T follicular helper cell (primary cell): ENCODE results near the gene BTBD10.
A peak's percentile ranks its signal among the peaks of the same experiment; 100 is the strongest.
"Not testable (repeated sequence)": the region's sequence is repeated elsewhere in the genome, so short reads cannot be mapped to it uniquely, and the experiment has no call there.

ENCODE experiments used
- DNase-seq: peaks from one replicate; pipeline ENCODE4 v3.0.0-alpha.2; 2020; ENCODE audit warnings: low read depth

BTBD10 gene

DNA sequence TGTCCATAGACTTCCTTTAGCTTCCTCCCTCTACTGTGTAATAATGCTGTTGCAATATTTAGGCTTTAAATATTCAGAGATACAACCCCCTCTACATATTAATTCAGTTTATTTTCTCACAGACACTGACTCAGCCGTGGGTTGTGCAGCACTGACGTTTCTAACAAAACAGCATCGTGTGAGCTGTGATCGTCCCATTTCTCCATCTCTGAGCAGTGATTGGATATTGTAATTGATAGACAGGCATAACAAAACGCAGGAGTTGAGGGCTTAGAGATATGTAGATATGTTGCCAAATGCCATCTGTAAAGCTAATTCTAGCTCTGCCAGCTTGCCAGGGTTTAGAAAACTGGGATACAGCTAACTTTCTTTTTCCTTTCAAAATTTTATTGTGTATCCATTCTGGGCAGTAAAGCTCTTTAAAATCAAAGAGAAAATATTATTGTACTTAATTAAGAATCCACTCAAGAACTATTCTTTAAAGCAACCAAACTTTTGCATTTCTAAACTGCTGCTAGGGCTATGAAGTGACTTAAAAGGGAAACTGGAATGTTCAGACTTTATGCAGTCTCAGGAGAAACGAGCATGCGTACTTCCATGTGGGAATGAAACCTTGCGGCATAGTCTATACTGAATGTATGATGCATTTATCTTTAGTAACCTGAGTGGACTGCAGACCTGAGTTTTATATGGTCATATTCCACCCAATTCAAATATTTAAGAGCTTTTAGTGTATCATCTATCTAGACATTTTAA, 22.7 kb downstream of the BTBD10 start:
- DNase-seq: no peak

DNA sequence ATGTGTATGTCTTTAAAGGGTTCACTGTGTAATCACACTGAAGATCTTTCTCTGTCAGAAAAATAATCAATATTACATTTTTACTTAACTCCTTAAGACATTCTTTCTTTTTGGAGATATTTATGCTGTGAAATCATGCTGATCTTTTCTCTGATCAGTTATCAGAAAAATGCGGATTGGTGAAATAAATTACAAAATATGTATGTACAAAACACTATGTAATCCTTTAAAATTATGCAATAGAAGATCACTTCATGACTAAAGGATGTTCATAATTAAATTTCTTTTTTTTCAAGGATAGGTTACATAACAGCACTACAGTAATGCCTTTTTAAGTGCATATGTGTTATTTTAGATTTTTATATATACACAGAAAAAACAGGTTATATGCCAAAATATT, 24.7 kb downstream of the BTBD10 start:
- no peak for DNase-seq

DNA sequence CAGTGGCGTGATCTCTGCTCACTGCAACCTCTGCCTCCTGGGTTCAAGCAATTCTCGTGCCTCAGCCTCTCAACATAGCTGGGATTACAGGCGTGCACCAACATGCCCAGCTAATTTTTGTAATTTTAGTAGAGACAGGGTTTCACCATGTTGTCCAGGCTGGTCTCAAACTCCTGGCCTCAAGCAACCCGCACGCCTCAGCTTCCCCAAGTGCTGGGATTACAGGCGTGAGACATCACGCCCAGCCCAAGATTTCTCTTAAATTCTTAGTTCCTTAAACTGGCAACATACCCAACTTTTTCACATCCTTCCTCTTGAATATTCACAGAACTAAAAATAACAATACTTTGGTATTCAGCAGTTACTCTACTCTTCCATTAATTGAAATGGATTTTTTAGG, 26.2 kb downstream of the BTBD10 start:
- DNase-seq: not testable (repeated sequence)

DNA sequence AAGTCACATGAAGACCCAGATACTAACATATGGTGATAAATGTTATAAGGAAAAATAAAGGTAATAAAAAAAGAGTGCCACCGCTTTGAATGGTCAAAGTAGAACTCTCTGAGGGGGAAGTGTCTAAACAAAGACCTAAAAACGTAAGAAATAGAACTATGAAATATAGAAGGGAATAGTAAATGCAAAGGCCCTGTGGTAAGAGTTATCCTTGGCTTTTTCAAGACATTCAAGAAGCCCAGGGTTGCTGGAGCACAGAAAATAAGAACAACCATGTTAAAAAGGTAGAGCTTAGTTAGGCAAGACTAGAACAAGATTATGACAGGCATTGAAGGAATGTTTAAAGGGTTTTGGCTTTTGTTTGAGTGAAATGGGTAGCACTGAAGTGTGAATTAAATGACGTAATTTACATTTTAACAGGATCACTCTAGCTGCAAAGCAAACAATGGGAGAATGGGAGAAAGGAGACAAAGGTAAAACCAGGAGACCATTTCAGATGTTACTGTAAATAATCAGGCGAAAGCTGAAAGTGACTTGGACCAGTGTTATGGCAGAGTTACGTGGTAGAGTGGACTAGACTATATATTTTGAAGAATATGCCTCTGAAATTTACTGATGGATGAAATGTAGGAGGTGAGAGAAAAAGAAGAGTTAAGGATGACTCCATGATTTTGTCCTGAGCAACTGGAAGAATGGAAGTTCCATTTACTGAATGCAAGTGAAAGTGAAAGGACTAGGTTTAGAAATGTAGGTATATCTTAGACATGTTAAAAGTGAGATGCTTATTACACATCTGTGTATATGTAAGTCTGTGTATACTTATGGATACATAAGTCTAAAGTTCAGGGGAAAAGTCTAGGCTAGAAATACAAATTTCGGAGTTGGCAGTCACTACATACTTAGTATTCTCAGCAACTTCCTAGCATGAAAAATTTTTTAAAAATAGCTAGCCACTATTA, 28.5 kb downstream of the BTBD10 start:
- DNase-seq: no peak

DNA sequence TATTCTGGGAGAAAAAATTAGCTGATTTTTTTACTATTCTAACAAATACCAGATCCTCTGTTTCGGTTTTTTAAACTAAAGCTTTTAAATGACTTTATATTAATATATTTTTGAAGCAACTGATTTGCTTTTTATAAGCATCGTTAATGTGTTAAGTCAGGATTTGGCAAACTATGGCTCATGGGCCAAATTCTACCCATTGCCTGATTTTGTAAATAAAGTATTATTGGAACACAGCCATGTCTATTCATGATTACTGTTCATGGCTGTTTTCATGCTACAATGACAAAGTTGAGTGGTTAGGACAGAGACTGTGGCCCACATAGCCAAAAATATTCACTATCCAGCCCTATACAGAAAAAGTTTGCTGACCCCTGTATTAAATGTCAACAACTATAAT, 29.6 kb downstream of the BTBD10 start:
- no peak for DNase-seq

DNA sequence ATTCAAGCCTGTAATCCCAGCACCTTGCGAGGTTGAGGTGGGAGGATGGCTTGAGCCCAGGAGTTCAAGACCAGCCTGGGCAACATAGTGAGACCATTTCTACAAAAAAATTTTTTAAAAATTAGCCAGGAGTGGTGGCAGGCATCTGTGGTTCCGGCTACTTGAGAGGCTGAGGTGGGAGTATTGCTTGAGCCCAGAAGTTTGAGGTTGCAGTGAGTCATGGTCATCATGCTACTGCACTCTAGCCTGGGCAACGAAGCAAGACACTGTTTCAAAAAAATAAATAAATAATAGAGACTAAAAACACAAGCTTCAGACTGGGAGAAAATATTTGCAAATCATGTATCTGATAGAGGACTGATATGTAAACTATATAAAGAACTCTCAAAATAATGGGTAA, 33.2 kb downstream of the BTBD10 start:
- no peak for DNase-seq

DNA sequence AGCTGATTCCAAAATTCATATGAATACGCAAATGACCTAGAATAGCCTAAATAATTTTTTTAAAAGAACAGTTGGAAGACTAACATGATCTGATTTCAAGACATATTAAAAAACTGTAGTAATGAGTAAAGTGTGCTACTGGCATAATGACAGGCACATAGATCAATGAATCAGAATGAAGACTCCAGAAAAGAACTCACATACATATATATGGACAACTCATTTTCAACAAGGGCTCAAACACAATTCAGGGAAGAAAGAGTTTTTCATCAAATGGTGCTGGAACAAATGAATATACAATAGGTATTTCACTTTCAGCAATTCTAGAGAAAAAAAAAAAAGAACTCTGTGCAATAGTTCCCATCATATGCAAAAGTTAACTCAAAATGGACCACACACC, 33.7 kb downstream of the BTBD10 start:
- no peak for DNase-seq

DNA sequence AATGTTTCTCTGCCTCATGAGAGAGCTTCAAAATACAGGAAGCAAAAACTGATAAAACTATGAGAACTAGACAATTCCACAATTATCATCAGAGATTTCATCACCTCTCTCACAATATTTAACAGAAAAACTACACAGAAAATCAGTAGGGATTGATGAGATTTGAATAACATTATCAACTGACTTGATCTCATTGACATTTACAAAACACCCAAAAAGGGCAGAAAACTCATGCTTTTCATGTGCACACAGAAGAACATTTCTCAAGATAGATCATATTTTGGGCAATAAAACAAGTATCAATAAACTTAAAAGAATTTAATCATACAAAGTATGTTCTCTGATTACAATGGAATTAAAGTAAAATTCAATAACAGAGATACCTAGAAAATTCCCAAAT, 35.6 kb downstream of the BTBD10 start:
- no peak for DNase-seq

DNA sequence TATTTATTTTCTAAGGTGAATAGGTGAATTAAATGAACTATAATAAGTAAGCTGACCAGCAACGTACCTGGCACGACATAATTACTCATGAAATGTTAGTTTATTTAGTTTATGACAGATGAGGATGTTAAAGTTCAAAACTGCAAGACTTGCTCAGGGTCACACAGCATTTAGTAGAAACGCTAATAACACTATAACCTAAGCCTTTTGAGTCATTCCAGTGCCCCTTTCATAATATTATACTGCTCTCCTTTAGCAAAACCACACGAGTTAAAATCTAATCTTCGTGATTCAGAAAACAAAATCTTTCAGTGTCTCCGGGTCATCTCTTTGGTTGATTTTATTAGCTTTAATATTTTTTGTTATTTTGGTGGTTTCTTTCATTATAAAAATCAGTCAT, 39.6 kb downstream of the BTBD10 start:
- no peak for DNase-seq

DNA sequence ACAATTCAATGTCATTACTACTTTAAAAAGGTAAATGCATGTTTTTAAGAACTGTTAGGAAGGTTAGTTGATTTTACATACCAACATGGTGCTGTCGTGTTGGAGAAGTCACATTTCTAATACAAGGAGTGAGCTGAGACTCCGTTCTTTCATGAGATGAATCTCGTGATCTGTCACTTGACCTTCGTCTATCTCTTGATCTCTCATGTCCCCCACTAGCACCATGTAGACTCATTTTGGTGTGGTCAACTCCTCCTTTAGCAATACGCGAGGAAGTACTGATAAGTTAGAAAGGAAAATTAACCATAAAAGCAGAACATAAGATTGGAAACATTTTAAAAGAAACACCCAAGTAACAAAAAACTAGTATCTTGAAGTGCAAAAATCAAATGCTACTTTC, 41.5 kb downstream of the BTBD10 start:
- no peak for DNase-seq

DNA sequence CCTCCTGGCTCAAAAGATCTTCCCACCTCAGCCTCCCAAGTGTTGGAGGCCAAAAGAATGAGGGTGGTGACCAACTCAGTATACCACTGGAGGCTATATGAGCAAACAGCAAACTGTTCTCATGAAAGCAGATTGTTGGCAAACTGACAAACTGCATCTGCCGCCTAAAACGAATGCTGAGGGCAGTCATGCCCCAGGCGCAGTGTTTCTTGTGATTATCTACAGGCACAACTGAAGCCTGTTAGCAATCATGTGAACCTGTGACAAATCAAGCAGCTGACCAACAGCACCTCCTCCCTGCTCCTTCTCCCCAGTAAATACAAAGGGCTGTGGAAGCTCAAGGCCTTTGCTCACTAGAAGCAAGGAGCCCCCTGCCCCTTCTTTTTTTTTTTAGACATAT, 47.8 kb downstream of the BTBD10 start:
- no peak for DNase-seq

DNA sequence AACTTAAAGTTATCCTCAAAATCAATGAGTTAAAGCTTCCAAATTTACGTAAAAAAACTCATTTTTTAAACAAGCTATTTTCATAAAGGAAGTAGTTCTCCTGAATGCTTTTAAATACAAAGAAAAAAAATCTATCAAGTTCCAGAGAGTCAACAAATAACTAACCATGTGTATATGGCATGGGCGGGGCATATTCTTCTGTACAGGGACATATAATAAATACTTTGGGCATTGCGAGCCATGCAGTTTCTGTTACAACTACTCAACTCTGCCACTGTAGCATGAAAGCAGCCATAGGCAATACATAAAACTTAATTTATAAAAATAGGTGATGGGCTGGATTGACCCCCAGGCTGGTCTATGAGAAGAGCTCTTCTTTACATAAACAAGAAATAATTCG, 57.8 kb downstream of the BTBD10 start:
- DNase-seq: no peak

DNA sequence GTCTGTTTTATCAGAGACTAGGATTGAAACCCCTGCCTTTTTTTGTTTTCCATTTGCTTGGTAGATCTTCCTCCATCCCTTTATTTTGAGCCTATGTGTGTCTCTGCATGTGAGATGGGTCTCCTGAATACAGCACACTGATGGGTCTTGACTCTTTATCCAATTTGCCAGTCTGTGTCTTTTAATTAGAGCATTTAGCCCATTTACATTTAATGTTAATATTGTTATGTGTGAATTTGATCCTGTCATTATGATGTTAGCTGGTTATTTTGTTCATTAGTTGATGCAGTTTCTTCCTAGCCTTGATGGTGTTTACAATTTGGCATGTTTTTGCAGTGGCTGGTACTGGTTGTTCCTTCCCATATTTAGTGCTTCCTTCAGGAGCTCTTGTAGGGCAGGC, 64.7 kb downstream of the BTBD10 start:
- DNase-seq: not testable (repeated sequence)

DNA sequence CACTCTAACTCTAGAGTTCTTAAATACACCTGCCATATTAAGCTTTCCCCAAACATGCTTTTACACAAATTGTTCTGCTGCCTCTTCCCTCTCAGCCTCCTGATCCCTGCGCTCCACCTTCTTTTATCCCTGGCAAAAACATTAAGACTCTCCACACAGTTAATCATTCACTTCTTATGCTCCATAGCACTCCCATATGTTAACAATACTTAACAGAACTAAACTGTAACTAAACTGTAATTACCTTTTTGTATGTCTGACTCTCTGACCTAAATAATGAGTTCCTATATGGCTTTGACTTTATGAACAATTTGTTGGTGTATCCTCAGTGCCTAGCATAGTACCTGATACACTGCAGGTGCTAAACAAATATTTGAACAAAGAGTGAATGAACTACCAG, 71.8 kb downstream of the BTBD10 start:
- no peak for DNase-seq

DNA sequence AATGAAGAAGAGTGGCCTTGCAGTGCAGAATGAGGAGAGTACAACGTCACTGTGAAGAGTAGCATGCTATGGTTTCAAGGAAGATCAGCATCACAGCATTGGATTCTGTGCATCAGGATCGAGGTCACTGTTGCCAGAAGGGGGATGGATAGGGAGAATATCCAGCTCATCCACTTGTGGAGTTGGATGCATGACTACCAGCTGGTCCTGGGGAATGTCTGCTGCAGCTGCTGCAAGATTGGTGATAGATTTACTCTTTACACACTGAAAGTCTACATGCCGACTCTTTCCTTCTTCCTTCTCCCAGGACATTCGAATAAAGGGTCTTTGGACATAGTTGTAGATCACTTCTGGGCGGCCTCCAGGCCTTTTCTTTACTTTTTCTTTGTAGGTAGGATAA, 74.3 kb downstream of the BTBD10 start:
- DNase-seq: no peak

DNA sequence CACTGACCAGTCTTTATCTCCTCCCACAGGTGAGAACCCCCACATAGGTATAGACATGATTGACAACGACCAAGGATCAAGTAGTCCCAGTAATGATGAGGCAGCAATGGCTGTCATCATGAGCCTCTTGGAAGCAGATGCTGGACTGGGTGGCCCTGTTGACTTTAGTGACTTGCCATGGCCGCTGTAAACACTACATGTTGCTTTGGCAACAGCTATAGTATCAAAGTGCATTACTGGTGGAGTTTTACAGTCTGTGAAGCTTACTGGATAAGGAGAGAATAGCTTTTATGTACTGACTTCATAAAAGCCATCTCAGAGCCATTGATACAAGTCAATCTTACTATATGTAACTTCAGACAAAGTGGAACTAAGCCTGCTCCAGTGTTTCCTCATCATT, 76.5 kb downstream of the BTBD10 start:
- no peak for DNase-seq

DNA sequence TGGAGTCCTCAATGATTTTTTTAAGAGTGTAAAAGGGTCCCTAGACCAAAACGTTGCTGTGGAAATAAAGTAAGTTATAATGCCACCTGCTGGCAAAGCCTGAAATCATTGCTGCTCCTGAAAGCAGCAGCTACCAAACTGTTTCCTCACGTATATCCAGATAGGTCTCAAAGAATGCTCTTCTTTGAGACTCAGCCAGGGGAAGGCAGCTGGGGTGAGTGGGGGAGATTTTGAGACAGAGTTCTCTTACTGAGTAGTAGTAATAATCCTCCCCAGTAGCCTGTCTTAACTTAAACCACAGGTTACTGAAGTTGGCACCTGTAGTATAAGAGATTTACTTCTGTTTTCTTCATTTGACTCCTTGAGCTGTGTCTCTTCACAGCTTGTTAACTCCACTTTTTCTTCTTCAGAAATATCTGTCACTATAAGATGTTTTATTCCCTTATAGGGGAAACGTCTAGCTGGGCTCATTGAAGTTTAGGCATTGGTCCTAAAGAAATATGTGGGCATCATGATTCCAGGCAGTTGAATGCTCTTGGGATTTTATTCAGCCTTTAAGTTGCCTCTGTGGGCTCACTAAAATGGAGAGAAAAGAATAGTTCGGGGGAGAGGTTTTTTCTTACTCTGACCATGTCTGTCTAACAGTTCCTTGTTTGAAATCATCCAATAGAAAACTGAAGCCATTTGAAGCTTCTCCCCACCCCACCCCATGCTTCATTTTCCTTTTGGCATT, 77.9 kb downstream of the BTBD10 start:
- DNase-seq: peak; percentile 0

DNA sequence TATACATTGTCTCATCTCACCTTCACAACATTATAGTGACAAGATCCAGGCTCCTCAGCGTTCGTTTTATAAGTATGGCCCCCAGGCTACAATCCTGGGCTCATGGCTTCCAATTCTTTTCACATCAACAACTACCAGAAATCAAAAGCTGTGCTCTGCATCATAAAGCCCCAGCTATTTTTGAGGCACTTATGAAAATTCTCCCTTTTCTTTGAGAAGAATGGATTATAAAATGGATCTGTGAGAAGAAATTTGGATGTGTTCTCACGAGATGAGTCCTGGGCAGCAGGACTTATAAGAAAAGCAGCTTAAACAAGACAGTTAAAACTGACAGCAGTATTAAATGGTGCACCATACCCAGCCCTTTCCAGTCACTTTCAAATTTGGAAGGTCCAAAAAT, 80.3 kb downstream of the BTBD10 start:
- DNase-seq: no peak

DNA sequence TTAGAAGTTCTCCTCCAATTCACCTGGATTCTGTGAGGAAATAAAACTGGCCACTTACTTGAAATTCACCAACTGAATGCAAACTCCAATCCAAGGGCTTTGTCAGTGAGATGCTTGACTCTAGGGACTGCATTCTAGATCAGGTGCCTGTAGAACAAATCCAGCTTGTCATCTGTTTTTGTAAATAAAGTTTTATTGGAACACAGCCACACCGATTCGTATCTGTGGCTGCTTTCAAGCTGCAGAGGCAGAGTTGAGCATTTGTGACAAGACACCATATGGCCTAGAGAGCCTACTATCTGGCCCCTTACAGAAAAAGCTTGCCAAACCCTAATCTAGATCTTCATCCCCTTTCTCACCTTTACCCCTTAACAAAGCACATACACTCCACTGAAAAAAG, 82.3 kb downstream of the BTBD10 start:
- DNase-seq: no peak

DNA sequence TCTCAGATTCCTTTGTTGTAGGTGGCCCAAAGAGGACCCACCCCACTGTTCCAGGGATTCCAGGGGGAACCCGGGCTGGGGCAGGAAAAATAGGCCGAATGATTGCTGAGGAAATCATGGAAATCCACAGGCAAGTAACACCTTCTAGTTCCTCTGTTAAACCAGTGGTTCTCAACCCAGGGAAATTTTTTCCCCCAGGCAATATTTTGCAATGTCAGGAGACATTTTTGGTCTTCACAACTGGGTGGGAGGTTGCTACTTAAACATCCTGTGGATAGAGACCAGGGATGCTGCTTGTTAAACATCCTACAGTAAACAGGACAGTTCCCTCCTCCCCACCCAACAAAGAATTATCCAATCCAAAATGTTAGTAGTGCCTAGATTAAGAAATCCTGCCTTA, 84.7 kb downstream of the BTBD10 start:
- no peak for DNase-seq

DNA sequence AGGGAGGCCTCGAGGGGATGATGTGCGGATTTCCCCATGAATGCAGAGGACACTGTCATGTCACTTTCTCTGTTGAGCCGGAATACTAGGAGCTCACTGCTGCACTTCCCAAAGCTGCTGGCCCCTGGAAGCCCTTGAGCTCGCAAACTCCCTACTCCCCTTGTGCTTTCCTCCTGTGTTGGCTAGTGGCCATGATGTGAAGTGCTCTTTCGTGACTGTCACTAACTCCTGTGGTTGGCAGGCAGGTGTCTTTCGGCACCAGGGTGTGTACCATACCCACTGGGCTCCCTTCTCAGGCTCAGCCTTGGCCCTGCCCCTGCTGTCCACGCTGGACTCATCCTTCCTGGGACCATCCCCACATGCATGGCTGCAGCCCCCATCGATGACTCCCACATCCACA, 86.2 kb downstream of the BTBD10 start:
- no peak for DNase-seq

DNA sequence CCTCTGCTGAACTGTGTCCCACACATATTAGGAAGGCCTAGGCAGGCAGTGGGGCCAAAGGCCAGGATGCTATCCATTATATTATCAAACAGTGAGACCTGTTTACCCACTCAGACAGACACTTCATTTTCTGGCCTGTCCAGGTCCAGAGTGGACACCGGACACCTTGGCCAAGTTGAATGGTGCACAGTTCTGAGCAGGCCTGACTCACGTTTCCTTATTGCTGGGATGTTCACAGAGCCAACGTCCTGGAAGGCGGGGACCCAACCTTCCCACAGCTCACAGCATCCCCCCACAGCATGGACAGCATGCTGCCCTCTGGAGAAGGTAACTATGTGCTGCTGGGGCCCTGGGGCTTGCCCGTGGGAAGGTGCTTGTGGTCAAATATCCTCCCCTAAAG, 86.6 kb downstream of the BTBD10 start:
- no peak for DNase-seq

DNA sequence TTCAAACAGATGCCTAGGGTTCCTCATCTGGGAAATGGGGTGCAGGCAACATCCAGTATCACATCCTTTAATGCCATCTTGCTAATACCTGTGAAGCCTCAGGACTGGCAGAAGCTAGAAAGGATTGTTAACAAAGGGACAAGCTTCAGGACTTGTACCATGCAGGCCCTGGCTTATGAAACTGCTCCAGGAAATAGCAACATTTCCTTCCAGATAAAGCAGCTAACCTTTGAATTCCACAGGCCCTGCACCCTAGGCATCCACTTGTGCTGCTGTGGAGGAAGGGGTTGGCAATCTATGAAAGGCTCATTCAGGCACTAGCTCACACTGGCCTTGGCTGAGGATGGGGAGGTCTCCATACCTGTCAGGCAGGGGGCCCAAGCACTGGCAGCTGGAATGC, 87.2 kb downstream of the BTBD10 start:
- DNase-seq: no peak
